Activated CD8-positive, alpha-beta memory T cell treated with anti-CD3 and anti-CD28 coated beads for 24 hours (primary cell): ENCODE data around the gene ADH4.
"Not testable (repeated sequence)": the region's sequence is repeated elsewhere in the genome, so short reads cannot be mapped to it uniquely, and the experiment has no call there.

Experiments used
- DNase-seq: peaks from one replicate; pipeline ENCODE4 v3.0.0-alpha.2; 2020

Gene ADH4

DNA sequence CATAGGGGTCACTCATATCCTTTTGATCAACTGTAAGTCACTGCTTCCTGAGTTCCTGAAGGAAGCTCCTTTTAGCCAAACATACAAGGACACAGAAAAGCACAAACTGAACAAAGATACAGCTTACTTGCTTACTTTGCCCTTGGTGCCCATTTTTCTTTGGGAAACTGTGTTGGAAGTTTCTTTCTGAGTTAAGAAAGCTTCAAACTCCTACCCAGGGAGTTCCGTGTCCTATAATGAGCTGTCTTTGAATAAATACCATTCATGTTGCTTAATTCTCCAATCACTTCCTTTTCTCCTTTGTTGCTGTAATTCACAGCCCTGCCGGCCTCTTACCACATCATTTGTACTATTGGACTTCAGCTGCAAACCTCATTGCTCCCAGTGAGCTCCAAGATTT lies at the start of gene ADH4:
ADH4 (minus strand) TSS at position 228 of the 400 bp plus-strand sequence; CDS start at position 153, 75 bp downstream.
- no peak for DNase-seq

DNA sequence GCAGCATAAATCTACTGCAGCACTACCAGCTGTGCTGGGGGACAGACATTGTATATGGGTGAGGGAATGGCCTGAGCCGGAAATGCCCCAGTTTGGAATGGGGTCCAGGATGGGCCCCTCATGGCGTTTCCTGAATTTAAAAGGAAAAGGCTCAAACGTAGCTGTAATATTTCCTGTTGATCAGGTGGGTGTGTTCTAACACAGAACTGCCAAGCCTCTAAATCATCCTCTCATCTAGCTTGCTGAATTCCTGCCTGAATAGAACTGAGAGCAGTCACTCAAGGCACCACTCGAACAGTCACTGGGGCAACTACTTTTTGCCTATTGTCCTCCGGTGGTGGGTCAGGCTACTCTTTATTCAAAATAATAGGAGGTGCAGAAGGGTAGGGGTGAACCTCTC lies 46.2 kb upstream of the ADH4 start:
- no peak for DNase-seq

- not testable (repeated sequence) for DNase-seq
These were observed 45.8 kb upstream of the ADH4 start for GRCh38 chr4:99189900-99190299.

DNA sequence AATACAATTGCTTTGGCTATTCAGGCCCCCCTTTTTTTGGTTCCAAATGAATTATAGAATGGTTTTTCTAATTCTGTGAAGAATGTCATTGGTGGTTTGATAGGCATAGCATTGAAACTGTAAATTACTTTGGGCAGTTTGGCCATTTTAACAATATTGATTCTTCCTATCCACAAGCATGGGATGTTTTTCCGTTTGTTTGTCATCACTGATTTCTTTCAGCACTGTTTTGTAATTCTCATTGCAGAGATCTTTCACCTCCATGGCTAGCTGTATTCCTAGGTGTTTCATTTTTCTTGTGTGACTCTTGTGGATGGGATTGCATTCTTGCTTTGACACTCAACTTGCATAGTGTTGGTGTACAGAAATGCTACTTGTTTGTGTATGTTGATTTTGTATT lies 41.9 kb upstream of the ADH4 start:
- DNase-seq, result no peak

GRCh38 chr4:99185581-99185980 lies 41.5 kb upstream of the ADH4 start:
- DNase-seq, result no peak

DNA sequence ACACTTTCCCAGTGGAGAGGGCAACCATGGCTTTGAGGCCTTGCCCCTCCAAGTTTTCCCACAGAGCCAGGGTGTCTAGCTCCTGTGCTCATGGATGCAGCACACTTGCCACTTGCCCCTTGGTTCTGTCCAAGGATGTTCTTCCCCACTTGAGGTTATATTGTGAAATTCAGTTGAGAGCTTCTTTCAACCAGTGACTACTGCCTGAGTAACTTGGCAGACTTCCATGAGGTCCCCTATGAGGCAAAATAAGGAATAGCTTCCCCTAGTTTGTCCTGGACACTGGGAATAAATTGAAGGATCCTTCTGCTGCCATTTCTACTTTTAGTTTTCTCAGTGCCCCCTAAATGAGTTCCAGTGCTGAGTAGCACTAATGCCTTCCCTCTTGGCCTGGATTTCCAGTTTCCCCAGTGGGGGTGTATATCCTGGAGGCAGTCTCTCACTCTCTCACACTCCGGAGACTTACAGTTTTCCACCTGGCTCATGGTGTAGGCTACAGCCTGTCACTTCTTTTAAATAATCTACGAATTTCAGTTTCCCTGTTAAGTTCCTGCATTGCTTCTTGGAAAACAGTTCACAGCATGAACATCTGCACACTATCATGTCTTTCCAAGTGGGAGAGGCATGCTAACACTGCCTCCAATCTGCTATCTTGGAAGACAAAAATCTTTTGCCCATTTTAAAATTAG lies 36.4 kb upstream of the ADH4 start:
- DNase-seq, result no peak

- DNase-seq, result no peak
These were observed 35.5 kb upstream of the ADH4 start for GRCh38 chr4:99179626-99180025.

- DNase-seq, result no peak
These were observed 35.1 kb upstream of the ADH4 start for GRCh38 chr4:99179178-99179577.

GRCh38 chr4:99166544-99166943 lies 22.4 kb upstream of the ADH4 start:
- DNase-seq, result no peak

GRCh38 chr4:99165978-99166377 lies 21.9 kb upstream of the ADH4 start:
- no peak for DNase-seq

GRCh38 chr4:99161373-99162099 lies 17.4 kb upstream of the ADH4 start:
- no peak for DNase-seq

DNA sequence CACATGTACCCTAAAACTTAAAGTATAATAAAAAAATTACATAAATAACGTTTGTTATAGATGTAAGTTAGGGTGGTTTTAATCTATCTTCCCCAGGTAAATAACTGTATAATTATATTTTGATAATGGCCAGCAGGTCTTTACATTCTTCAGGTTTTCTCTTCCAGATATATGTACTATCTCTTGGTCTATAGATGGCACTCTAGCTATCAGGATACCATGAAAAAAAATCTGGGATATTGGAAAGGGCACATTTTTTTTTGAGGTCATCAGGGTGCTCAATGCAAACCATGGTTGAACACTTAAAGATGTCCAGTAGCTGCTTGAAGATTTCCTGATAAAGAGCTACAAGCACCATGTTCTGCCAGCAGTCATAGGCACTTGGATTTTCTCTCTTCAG lies 15.6 kb upstream of the ADH4 start:
- no peak for DNase-seq

DNA sequence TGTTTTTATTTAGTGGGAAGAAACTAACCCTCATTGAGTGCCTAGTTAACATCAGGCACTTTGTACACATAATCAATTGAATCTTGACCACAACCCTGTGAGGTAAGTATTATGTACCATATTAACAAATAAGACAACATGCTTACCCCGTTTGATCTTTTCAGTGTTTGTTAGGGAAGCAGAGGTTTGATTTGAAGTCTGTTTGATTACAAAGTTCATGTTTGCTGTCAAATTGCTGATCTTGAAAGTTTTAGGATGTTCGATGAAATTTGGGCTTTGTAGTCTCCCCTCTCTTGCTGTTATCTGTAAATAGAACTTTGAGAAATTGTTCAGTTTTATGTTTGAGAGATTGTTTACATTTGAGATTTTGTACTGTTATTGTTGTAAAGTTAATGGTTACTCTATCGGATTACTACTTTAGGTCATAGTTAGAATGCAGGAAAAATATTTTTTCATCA lies 13.4 kb upstream of the ADH4 start:
- DNase-seq, result no peak

DNA sequence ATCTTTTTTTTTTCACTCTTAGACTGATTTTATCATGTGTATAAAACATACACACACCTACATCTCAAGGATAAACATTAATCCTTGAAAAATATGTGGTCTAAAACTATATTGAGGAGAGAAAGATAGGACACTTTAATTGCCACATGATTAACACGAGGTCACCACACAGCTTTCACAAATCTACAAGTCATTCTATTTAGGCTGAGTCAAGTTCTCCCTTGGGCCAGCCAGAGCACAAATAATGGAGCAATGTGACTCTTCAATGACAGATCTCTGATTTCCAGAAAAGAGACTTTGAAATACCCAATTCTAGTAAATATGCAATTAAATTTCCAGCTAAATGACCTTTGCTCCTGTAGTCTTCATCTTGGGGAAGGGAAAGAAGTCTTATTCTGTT lies 12.9 kb upstream of the ADH4 start:
- no peak for DNase-seq

DNA sequence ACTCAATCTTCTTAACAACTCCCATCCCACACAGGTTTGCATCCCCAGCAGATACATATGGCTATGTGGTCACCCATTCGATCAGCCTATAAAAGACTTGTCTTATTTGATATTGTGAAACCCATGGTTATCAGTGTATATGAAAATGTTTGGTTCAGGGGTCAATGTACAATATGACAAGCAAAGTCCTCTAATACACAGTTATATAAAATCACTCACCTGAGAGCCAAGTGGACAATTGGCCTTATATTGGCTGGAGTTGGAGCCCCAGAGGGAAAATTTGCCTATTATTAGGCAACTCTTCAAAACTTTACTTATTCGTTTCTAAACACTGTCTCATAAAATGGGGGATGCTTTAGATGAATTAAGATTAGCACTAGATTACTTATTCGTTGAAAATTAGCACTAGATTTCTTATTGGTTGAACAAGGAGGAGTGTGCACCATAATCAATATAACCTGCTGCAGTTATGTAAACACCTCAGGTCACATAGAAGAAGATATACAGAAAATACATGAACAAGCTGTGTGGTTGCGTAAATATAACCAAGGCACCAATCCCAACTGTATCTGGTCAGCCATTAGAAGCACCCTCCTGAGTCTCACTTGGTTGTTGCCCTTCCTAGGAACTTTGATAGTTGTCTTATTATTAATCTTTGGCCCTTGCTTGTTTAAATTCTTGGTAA lies 10.7 kb upstream of the ADH4 start:
- no peak for DNase-seq

DNA sequence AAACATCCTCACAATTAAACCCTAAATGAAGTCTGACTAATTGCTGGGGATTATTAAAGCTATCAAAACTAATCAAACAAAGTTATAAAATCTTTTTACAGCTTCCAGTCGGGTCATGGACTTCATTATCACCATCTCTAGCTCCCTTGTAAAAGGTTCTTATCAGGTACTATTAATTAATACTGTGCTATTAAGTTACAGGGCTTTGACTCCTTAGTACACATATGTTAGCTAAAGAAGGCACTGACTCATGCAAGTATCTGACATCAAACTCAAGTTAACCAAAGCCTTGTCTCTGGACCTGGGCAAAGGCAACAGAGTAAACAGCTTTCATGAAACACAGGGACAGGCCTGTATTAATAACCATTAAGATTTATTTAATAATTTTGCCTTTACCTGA lies 7.9 kb upstream of the ADH4 start:
- DNase-seq, result no peak

GRCh38 chr4:99151452-99151851 lies 7.4 kb upstream of the ADH4 start:
- no peak for DNase-seq

GRCh38 chr4:99149426-99150019 lies 5.4 kb upstream of the ADH4 start:
- no peak for DNase-seq

DNA sequence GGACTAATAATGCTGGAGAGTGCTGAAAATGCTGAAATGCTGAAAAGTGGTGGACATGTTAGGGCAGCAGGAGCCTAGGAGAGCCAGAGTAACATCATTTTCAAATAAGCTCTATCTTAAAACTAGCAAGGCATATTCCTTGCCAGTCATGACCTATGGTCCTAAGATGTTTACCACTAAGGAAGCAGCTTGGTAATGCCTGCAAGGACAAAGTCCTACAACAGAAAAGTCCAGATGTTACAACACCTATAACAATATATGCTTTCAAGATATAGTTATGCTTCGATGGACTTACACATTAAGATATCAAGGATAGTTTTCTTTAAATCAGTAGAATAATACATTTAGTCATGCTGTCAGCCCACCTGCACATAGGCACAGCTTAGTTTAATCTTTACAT lies 4.5 kb upstream of the ADH4 start:
- DNase-seq, result no peak

GRCh38 chr4:99144587-99144986 lies 490 bp upstream of the ADH4 start:
- no peak for DNase-seq

- no peak for DNase-seq
These were observed 7.8 kb downstream of the ADH4 start for GRCh38 chr4:99136329-99136728.

DNA sequence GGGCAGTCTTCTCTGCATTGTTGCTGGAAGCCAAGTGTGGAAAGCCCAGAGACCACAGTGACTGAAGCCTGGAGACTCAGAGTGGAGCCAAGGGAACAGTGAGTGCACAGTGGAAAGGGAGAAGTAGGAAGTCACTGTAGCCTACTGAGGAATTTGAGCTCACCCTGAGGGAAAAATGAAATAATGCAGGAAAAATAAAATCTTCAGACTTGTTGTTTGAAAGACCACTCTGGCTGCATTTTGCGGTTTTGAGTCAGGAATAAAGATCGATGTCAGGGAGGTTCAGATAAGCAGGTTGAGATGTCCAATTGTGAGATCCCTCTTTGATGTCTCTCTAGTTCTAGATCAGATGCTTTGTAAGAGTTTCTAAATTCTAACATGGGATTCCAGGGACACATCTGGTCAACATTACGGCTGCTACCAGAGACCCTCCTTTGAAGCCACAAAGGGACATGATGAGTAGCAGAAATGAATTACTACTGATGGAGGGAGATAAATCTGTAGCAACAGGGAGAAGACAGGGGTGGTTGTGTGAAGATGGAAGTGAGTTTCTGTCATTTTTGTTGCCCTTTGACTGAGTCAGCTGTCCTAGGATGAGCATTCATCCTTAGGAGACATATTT lies 8.4 kb downstream of the ADH4 start:
- no peak for DNase-seq

- no peak for DNase-seq
These were observed 9.5 kb downstream of the ADH4 start for GRCh38 chr4:99134586-99134985.
